ENCODE measurements around the gene KRT13. TPM values are rescaled to one million over a fixed set of nuclear protein-coding genes. Genes with fewer than 3 reads are reported as not detected.
A peak's percentile ranks its signal among the peaks of the same experiment; 100 is the strongest.

Gene KRT13
- total RNA-seq: not detected
- 0 to 0.08 reads per million in 2 donors for total RNA-seq

- no peaks in the 10 kb centered on the region for H3K36me3 Mint-ChIP-seq (ENCODE audit: low read depth)
- H3K27ac Mint-ChIP-seq: no peak within 1 kb of the TSS
- peaks cover 2% of the 10 kb centered on the region for H3K4me1 Mint-ChIP-seq
- no peak for ATAC-seq
- DNase-seq: no peak
- peaks cover under 1% of the 10 kb centered on the region for H3K27me3 Mint-ChIP-seq
- H3K4me3 Mint-ChIP-seq: no peak within 1 kb of the TSS
- no peaks in the 10 kb centered on the region for H3K9me3 ChIP-seq (ENCODE audit: control insufficient read depth, low read length, poor library complexity, severe bottlenecking)
These were observed at the start of gene KRT13 for GRCh38 chr17:41505007-41505808. TSS of gene KRT13 (minus strand) at chr17:41505612. CDS start at chr17:41505550, 62 bp downstream.

DNA sequence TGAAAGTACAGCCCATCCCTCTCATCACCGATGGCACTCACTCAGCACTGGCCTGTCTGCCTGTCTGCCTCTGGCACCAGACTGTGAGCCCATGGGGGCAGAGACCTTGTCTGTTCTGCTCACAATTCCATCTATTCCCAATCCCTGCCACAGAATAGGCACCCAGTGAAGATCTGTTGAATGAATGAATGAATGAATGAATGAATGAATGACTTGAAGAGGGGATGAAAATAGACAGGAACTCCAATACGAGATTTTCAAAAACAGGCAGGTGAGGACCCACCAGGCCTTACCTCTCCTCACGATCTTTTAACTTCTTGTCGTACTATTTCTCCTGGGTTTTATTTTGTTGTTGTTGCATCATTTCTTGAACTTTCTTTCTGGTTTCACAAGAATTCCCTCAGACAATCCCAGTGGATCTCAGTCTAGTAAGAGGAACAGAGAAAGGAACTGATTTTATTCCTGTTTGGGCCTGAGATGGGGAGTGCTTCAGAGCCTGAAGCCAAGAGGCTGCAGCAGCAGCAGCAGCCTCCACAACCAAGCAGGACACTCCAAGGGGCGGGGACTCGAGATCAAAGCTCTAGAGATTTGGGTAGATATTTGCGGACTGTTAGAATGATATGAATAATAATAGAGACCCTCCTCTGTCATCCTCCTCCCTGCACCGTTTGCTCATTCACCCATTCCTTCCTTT lies 48.7 kb upstream of the KRT13 start:
- Mint-ChIP-seq H3K27me3 (peaks cover 61% of the 10 kb centered on the region), H3K27ac (no peak overlapping the region), H3K36me3 (ENCODE audit: low read depth) (peaks cover 3% of the 10 kb centered on the region), H3K4me3 (no peak overlapping the region), H3K4me1 (peaks cover 5% of the 10 kb centered on the region)
- ATAC-seq: no peak
- DNase-seq: no peak
- no peaks in the 10 kb centered on the region for H3K9me3 ChIP-seq (ENCODE audit: control insufficient read depth, low read length, poor library complexity, severe bottlenecking)

- no peak overlapping the region for H3K4me3 Mint-ChIP-seq
- H3K27ac Mint-ChIP-seq: no peak overlapping the region
- H3K36me3 Mint-ChIP-seq (ENCODE audit: low read depth): peaks cover 3% of the 10 kb centered on the region
- H3K4me1 Mint-ChIP-seq: peaks cover 11% of the 10 kb centered on the region
- no peak for DNase-seq
- no peak for ATAC-seq
- H3K9me3 ChIP-seq (ENCODE audit: control insufficient read depth, low read length, poor library complexity, severe bottlenecking): no peaks in the 10 kb centered on the region
- H3K27me3 Mint-ChIP-seq: peaks cover 52% of the 10 kb centered on the region
These were observed 47.8 kb upstream of the KRT13 start for GRCh38 chr17:41553176-41553575.

GRCh38 chr17:41552455-41552854 lies 47.0 kb upstream of the KRT13 start:
- H3K27me3 Mint-ChIP-seq: peaks cover 45% of the 10 kb centered on the region
- peaks cover 11% of the 10 kb centered on the region for H3K4me1 Mint-ChIP-seq
- peak overlapping the region; percentile 36 for H3K4me3 Mint-ChIP-seq
- H3K36me3 Mint-ChIP-seq (ENCODE audit: low read depth): peaks cover 3% of the 10 kb centered on the region
- no peak overlapping the region for H3K27ac Mint-ChIP-seq
- ATAC-seq: no peak
- H3K9me3 ChIP-seq (ENCODE audit: control insufficient read depth, low read length, poor library complexity, severe bottlenecking): no peaks in the 10 kb centered on the region
- DNase-seq: no peak

DNA sequence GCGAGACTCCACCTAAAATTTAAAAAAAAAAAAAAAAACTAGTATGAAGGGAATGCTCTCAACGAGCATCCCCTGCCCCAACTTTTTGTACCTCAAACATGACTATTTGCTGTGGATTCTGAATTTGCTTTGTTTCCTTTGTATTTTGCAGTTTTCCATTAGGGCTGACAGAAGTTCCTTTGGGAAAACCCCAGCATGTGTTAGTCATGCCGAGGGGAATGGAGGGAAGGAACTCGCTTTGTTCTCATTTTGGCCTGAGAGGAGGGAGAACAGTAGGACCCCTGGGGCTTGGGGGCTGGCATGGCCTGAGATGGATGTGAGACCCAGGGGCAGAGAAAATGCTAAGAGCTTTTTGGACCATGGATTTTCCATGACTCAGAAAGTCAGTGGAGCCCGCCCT lies 46.0 kb upstream of the KRT13 start:
- H3K27ac Mint-ChIP-seq: no peak overlapping the region
- H3K27me3 Mint-ChIP-seq: peaks cover 34% of the 10 kb centered on the region
- H3K4me3 Mint-ChIP-seq: no peak overlapping the region
- DNase-seq (no peak), ATAC-seq (no peak)
- peaks cover 11% of the 10 kb centered on the region for H3K4me1 Mint-ChIP-seq
- H3K36me3 Mint-ChIP-seq (ENCODE audit: low read depth): peaks cover 6% of the 10 kb centered on the region
- H3K9me3 ChIP-seq (ENCODE audit: control insufficient read depth, low read length, poor library complexity, severe bottlenecking): no peaks in the 10 kb centered on the region

DNA sequence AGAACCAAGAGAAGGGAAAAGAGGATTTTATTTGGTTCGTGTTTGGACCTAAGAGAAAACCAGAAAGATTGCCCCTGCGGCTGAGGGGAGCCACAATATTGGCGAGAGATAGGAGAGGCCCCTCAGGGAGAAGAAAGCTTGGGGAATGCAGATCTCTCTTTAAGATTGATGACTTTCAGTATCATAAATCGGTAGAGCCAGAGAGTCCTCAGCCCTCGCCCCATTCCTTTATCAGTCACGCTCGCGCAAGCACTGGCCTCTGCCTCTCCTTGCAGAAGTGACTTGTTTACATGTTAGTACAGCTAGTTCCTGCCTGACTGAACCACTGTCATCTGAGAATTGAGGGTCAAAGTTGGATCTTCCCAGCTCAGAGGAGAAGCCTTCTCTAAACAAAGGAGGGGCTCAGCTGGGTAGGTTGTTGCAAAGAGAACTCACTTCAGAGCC lies 44.2 kb upstream of the KRT13 start:
- no peak for ATAC-seq
- Mint-ChIP-seq H3K27ac (peak overlapping the region; percentile 82), H3K4me1 (peaks cover 11% of the 10 kb centered on the region), H3K4me3 (peak overlapping the region; percentile 80), H3K36me3 (ENCODE audit: low read depth) (peaks cover 6% of the 10 kb centered on the region), H3K27me3 (peaks cover 29% of the 10 kb centered on the region)
- no peak for DNase-seq
- H3K9me3 ChIP-seq (ENCODE audit: control insufficient read depth, low read length, poor library complexity, severe bottlenecking): no peaks in the 10 kb centered on the region

DNA sequence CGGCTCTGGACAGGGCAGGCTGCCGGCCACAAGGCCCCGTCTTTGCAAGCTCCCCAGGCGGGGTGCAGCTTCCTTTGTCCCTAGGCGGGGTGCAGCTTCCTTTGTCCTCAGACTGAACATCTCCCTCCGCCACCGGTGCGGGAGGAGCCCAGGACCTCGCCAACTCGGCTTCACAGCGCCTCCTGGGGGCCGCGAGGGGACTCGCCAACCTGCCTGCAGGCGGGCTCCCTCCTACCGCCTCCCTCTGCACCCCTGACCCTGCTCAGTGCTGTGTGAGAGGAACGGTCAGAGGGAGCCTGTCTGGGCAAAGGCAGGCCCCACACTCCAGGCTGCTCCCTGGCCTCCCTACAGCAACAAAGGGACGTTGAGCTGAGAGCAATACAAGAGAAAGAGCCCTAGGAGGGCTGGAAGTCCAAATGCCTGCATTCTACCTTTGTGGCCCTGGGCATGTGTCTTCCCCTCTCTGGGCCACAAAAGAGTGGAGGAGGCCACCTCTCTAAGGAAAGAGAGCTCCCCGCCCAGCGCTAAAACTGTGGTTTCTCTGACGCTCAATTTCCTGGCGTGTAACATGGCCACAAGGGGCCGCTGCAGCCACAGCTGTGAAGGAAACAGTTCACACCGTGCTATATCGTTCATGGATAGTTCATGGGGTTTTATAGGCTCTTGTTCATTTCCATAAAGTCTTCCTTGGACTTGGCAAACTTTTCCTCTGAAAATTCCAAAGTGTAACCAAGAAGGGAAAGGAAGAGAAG lies 43.6 kb upstream of the KRT13 start:
- peak overlapping the region; percentile 82 for H3K27ac Mint-ChIP-seq
- H3K4me1 Mint-ChIP-seq: peaks cover 11% of the 10 kb centered on the region
- DNase-seq (peak; percentile 70 to 79 (median 71)), ATAC-seq (peak; percentile 89)
- H3K4me3 Mint-ChIP-seq: peak overlapping the region; percentile 80
- H3K27me3 Mint-ChIP-seq: peaks cover 23% of the 10 kb centered on the region
- H3K36me3 Mint-ChIP-seq (ENCODE audit: low read depth): peaks cover 6% of the 10 kb centered on the region
- H3K9me3 ChIP-seq (ENCODE audit: control insufficient read depth, low read length, poor library complexity, severe bottlenecking): no peaks in the 10 kb centered on the region

GRCh38 chr17:41547921-41548843 lies 42.8 kb upstream of the KRT13 start:
- peaks cover 6% of the 10 kb centered on the region for H3K36me3 Mint-ChIP-seq (ENCODE audit: low read depth)
- H3K27ac Mint-ChIP-seq: peak overlapping the region; percentile 82
- DNase-seq (no peak), ATAC-seq (peak; percentile 9)
- H3K4me3 Mint-ChIP-seq: peak overlapping the region; percentile 80
- peaks cover 15% of the 10 kb centered on the region for H3K27me3 Mint-ChIP-seq
- H3K9me3 ChIP-seq (ENCODE audit: control insufficient read depth, low read length, poor library complexity, severe bottlenecking): no peaks in the 10 kb centered on the region
- H3K4me1 Mint-ChIP-seq: peaks cover 11% of the 10 kb centered on the region

GRCh38 chr17:41547378-41547841 lies 42.0 kb upstream of the KRT13 start:
- no peak for DNase-seq
- Mint-ChIP-seq H3K4me3 (no peak overlapping the region), H3K4me1 (peaks cover 9% of the 10 kb centered on the region), H3K36me3 (ENCODE audit: low read depth) (peaks cover 2% of the 10 kb centered on the region), H3K27me3 (peaks cover 7% of the 10 kb centered on the region), H3K27ac (no peak overlapping the region)
- no peaks in the 10 kb centered on the region for H3K9me3 ChIP-seq (ENCODE audit: control insufficient read depth, low read length, poor library complexity, severe bottlenecking)
- ATAC-seq: no peak

DNA sequence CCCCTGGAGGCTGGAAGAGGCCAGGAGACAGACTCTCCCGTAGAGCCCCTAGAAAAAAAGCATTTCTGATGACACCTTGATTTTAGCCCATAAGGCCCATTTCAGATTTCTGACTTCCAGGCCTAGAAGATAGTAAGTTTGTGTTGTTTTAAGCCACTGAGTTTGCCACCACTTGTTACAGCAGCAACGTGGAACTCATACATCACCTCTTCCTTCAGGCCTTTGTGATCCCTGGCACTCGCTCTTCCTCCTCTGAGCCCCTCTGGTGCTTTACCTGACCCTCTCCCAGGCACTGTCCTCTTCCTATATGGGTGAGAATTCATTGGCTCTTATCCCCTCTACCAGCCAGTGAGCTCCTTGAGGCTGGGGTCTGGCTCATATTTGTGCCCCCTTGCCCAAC lies 41.4 kb upstream of the KRT13 start:
- H3K4me3 Mint-ChIP-seq: no peak overlapping the region
- H3K4me1 Mint-ChIP-seq: peaks cover 9% of the 10 kb centered on the region
- peaks cover 2% of the 10 kb centered on the region for H3K36me3 Mint-ChIP-seq (ENCODE audit: low read depth)
- DNase-seq (no peak), ATAC-seq (no peak)
- H3K27ac Mint-ChIP-seq: no peak overlapping the region
- peaks cover 4% of the 10 kb centered on the region for H3K27me3 Mint-ChIP-seq
- H3K9me3 ChIP-seq (ENCODE audit: control insufficient read depth, low read length, poor library complexity, severe bottlenecking): no peaks in the 10 kb centered on the region

GRCh38 chr17:41545829-41546410 lies 40.5 kb upstream of the KRT13 start:
- H3K4me3 Mint-ChIP-seq: no peak overlapping the region

DNA sequence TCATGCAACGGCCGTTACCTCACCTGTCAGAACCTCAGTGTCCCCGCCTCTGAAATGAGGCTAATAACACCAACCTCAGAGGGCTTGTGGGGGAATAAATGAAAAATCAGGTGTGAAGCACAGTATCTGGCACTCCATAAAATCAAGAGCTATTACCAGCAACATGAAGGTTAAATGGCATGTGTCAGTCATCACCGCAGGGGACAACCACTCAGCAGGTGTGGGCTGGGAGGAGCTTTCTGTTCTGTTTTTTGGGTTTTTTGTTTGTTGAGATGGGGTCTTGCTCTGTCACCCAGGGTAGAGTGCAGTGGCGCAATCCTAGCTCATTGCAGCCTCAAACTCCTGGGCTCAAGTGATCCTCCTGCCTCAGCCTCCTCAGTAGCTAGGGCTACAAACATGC lies 39.5 kb upstream of the KRT13 start:
- H3K9me3 ChIP-seq (ENCODE audit: control insufficient read depth, low read length, poor library complexity, severe bottlenecking): no peaks in the 10 kb centered on the region
- Mint-ChIP-seq H3K27me3 (no peaks in the 10 kb centered on the region), H3K36me3 (ENCODE audit: low read depth) (peaks cover 2% of the 10 kb centered on the region), H3K4me1 (peaks cover 9% of the 10 kb centered on the region), H3K4me3 (no peak overlapping the region), H3K27ac (no peak overlapping the region)
- DNase-seq: no peak
- ATAC-seq: no peak

More at GRCh38 chr17:41545829-41546410, 40.5 kb upstream of the KRT13 start:
- H3K9me3 ChIP-seq (ENCODE audit: control insufficient read depth, low read length, poor library complexity, severe bottlenecking): no peaks in the 10 kb centered on the region
- DNase-seq (no peak), ATAC-seq (no peak)
- Mint-ChIP-seq H3K27ac (no peak overlapping the region), H3K27me3 (no peaks in the 10 kb centered on the region), H3K4me1 (peaks cover 9% of the 10 kb centered on the region), H3K36me3 (ENCODE audit: low read depth) (peaks cover 2% of the 10 kb centered on the region)

Data from T-helper 17 cell (primary cell).